WI38 (cell line): ENCODE results near the gene GOSR2.

Experiments
- H3K4me3 ChIP-seq: 2 replicates; pipeline ENCODE4 v1.5.1; 2011; ENCODE audit warnings: low read depth, mild to moderate bottlenecking, control low read depth, low read length
- TF ChIP-seq, protein P1 (sequence below): IDR thresholded peaks from 2 replicates; pipeline ENCODE4 v1.5.1; 2012; ENCODE audit warnings: low read depth, mild to moderate bottlenecking, control low read depth, low read length

Gene GOSR2

DNA sequence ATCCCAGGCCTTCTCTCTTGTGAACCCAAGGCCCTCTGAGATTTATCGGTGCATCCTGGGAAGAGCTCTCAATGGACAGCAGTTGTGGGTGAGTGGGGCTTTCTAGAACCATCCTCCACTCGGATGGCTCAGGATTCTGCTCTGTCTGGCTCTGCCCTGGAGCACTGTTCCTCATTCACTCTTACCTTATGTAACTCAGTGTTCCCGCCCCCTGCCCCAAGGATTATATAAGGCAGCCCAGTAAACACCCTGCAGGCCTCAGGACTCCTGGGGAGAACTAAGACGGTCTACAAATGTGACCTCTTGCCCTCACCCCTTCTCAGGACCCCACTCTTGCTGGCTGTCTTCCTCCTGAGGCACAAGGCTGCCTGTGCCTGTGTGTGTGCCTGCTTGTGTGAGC, 52.3 kb downstream of the GOSR2 start:
- TF ChIP-seq, protein P1, sequence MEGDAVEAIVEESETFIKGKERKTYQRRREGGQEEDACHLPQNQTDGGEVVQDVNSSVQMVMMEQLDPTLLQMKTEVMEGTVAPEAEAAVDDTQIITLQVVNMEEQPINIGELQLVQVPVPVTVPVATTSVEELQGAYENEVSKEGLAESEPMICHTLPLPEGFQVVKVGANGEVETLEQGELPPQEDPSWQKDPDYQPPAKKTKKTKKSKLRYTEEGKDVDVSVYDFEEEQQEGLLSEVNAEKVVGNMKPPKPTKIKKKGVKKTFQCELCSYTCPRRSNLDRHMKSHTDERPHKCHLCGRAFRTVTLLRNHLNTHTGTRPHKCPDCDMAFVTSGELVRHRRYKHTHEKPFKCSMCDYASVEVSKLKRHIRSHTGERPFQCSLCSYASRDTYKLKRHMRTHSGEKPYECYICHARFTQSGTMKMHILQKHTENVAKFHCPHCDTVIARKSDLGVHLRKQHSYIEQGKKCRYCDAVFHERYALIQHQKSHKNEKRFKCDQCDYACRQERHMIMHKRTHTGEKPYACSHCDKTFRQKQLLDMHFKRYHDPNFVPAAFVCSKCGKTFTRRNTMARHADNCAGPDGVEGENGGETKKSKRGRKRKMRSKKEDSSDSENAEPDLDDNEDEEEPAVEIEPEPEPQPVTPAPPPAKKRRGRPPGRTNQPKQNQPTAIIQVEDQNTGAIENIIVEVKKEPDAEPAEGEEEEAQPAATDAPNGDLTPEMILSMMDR, result no peak
- no peak overlapping the region for H3K4me3 ChIP-seq

DNA sequence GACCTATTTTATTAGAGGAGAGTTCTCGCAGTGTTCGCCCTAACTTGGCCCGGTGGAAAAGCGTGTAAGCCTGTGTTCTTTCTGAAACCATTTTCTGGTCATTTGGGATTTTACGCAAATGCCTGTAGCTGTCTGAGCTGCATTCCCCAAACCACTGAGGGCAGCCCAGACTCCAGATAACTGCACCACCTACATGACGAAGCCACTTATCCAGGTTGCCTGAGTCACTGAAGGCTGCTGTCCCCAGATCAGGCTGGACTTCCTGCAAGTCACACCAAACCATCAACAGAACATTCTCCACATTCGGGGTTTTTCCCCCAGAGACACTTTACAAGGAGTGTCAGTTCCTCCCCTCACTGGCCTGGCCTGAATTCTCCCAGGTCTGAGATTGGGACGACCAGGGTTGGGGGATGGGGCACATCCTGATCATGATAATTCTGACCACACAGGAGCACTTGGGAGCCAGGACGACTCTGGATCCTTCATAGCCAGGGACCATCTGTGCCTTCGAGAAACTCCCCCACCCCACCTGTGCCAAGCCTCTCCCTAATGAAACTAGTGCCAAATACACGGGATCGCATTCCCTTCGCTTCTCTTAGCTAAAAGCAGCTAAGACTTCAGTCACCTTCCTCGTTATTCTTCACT, 53.8 kb downstream of the GOSR2 start:
- no peak overlapping the region for H3K4me3 ChIP-seq
- TF ChIP-seq, protein P1, result no peak

DNA sequence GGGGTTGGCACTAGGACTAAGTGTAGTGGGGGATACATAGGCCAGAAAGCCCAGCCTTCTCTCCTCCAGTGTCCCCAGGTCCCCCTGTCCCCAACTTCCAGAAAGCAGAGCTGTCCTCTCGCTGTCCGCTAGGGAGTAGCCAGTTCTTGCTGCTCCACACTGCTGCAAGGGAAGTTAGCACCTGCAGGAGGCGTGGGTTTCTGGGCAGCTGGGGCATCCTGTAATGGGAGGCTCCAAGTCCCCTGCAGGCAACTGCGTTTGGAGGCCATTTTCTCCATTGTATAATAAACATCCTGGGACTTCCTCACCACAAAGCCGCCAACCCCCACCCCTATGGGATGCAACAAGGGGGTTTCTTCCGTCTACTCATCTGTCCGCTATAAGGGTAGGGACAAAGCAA, 54.4 kb downstream of the GOSR2 start:
- no peak overlapping the region for H3K4me3 ChIP-seq
- TF ChIP-seq, protein P1, result 0 out of 2 replicates have a peak, but pooled peaks have one; percentile 22

DNA sequence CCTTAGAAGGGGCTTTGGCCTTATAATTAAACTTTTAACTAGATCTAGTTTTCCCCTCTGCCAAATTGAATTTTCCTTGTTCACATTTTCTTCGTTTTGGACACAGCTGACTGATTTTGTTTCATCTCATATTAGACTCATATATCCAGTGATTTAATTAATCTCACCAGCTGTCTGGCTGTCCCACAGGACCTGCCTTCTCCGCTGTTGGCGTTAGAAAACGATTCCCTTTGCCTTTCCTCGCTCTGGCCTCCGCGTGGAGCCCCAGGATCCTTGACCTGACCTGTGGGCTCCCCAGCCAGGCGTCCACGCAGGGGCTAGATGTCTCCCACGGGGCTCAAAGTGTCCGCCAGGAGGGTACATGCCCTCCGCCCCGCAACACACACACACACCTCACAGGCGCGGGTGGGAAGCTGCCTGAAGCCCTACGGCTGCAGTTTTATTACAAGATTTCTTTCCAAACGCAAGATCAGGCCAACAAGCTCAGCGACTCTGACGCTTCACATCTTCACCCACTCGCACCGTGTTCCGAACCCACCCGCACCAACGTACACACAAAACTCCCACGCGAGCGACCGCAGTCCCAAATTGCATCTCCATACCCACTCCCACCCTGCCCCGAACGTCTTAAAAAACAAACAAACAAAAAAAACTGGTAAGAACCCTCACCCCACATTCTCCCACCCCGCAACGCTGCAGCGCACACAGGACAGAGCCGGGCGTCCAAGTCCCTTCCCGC, 55.0 kb downstream of the GOSR2 start:
- TF ChIP-seq, protein P1, result no peak
- H3K4me3 ChIP-seq, result no peak overlapping the region

DNA sequence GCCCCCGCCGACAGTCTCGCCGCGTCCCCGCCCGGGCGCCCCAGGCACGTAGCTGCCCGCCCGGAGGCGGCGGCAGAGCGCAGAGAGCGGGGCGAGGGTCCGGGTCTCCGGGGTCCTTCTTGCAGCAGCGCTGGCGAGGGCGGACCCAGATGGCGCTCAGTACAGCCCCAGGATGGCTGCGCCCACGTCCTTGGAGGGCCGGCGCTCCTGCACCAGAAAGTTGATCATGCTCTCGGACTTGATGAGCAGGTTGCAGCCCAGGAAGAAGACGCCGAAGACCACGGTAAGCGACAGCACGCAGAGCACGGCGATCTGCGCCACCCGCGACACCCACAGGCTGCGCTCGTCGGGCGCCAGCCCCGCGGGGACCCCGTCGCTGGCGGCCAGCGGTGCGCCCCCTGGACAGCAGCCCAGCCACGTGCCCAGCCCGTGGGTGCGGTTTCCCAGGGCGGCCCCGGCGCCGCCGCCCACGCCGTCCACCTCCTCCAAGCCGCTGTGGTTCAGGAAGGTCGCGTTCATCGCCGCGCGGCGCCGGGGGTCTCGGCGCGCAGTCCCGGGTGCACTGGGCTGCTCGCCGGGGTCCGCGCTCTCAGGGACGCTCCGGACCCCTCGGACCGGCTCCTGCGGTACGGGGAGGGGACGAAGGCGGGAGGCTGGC, 55.7 kb downstream of the GOSR2 start:
- H3K4me3 ChIP-seq, result peak overlapping the region; percentile 56
- TF ChIP-seq, protein P1, result no peak

DNA sequence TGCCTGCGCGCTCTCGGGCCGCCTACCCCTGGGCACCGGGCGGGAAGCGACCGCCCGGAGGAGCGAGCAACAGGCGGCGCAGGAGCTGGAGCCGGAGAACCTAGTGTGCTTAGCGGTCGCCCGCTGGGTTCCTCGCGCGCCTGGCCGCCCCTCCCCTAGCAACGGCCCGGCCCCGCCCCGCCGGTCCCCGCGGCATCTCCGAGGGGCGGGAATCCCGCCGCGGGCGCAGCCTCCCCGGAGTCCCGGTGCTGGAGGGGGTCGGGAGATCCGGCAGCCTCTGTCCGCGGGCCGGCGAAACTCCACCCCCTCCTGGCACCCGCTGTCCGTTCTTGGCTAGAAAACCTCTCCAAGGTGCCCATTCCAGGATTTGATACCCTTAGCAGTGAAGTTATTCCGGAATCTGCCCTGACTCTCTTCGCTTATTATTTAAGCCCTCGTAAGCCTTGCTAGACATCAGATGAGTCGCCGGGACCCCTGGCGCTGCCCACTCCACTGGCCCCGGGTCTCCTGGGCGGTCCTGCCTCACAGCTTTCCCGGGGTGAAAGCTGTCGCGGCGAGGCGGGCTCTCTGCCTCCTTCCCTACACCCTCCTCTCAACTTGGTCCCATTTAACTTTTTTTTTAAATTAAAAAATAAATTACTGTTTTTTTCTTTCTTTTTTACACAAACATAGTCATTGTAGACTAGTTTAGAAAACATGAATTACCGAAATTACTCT, 56.3 kb downstream of the GOSR2 start, which contains the start of gene RPRML:
TSS of gene RPRML (minus strand) at position 107 of the 717 bp plus-strand sequence. CDS start 246 bp downstream, outside the sequence.
- TF ChIP-seq, protein P1, result no peak
- H3K4me3 ChIP-seq, result peak within 1 kb of the TSS; percentile 56
